ENCODE measurements around the gene ACSL5.

ACSL5 gene

GRCh38 chr10:112333452-112333851 lies 40.5 kb upstream of the ACSL5 start:
- no peak overlapping the region for H2AFZ ChIP-seq (ENCODE audit: low read length)
- no peaks in the 10 kb centered on the region for H3K4me1 ChIP-seq (ENCODE audit: insufficient read depth, low read length, severe bottlenecking)
- no peak overlapping the region for H3K27ac ChIP-seq (ENCODE audit: low read depth, low read length, poor library complexity, severe bottlenecking)
- H3K4me3 ChIP-seq (ENCODE audit: low read depth, low read length, poor library complexity, severe bottlenecking): no peak overlapping the region
- H3F3A ChIP-seq (ENCODE audit: insufficient read depth, low read length): no peaks in the 10 kb centered on the region
- no peaks in the 10 kb centered on the region for H4K20me1 ChIP-seq (ENCODE audit: insufficient read depth, low read length)
- H3K9me2 ChIP-seq (ENCODE audit: low read depth, low read length): no peaks in the 10 kb centered on the region
- no peak overlapping the region for H3K4me2 ChIP-seq (ENCODE audit: low read length)
- no peaks in the 10 kb centered on the region for H3K36me3 ChIP-seq (ENCODE audit: insufficient read depth, low read length)
- no peaks in the 10 kb centered on the region for H3K9me3 ChIP-seq (ENCODE audit: low read length)
- peaks cover 6% of the 10 kb centered on the region; the same call in 1 of the 2 replicates for H3K27me3 ChIP-seq (ENCODE audit: insufficient read depth, low read length)
- H3K9ac ChIP-seq (ENCODE audit: low read length): no peak overlapping the region
- no peak for TF ChIP-seq EZH2 (IDR thresholded peaks at IDR 0.05; ENCODE audit: borderline replicate concordance, low read length)
- TF ChIP-seq CTCF (IDR thresholded peaks at IDR 0.05; ENCODE audit: low read length): no peak
- H3K79me2 ChIP-seq (ENCODE audit: insufficient read depth, low read length): no peaks in the 10 kb centered on the region

GRCh38 chr10:112335111-112335867 lies 38.6 kb upstream of the ACSL5 start:
- Histone ChIP-seq H3K9ac (ENCODE audit: low read length) (no peak overlapping the region), H3K9me2 (ENCODE audit: low read depth, low read length) (no peaks in the 10 kb centered on the region), H3K4me1 (ENCODE audit: insufficient read depth, low read length, severe bottlenecking) (no peaks in the 10 kb centered on the region), H3K27me3 (ENCODE audit: insufficient read depth, low read length) (peaks cover 6% of the 10 kb centered on the region; the same call in 1 of the 2 replicates), H3K9me3 (ENCODE audit: low read length) (no peaks in the 10 kb centered on the region), H3F3A (ENCODE audit: insufficient read depth, low read length) (no peaks in the 10 kb centered on the region), H3K4me3 (ENCODE audit: low read depth, low read length, poor library complexity, severe bottlenecking) (no peak overlapping the region), H2AFZ (ENCODE audit: low read length) (no peak overlapping the region), H3K36me3 (ENCODE audit: insufficient read depth, low read length) (no peaks in the 10 kb centered on the region), H3K79me2 (ENCODE audit: insufficient read depth, low read length) (no peaks in the 10 kb centered on the region), H3K27ac (ENCODE audit: low read depth, low read length, poor library complexity, severe bottlenecking) (no peak overlapping the region), H4K20me1 (ENCODE audit: insufficient read depth, low read length) (no peaks in the 10 kb centered on the region), H3K4me2 (ENCODE audit: low read length) (no peak overlapping the region)
- no peak for TF ChIP-seq CTCF (IDR thresholded peaks at IDR 0.05; ENCODE audit: low read length)

DNA sequence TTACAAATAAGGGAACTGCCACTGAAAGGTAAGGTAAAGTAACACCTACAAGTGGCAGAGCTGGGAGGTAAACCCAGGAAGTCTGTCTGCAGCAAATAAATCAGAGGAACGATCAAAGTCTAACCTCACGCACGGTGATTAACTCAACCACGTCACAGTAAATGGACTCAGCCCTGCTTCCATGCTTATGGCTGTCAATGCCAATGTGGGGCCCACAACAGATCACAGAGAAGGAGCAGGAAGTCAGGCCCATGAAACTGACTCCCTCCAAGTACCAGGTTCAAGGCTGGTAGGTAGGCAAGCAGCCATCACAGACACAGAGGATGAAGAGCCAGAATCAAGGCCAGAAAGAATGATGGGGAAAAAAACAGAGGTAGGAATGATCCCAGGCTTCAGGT lies 38.0 kb upstream of the ACSL5 start:
- no peak overlapping the region for H3K27ac ChIP-seq (ENCODE audit: low read depth, low read length, poor library complexity, severe bottlenecking)
- H4K20me1 ChIP-seq (ENCODE audit: insufficient read depth, low read length): no peaks in the 10 kb centered on the region
- no peaks in the 10 kb centered on the region for H3K9me3 ChIP-seq (ENCODE audit: low read length)
- no peak for TF ChIP-seq CTCF (IDR thresholded peaks at IDR 0.05; ENCODE audit: low read length)
- no peak for TF ChIP-seq EZH2 (IDR thresholded peaks at IDR 0.05; ENCODE audit: borderline replicate concordance, low read length)
- H3F3A ChIP-seq (ENCODE audit: insufficient read depth, low read length): no peaks in the 10 kb centered on the region
- no peaks in the 10 kb centered on the region for H3K79me2 ChIP-seq (ENCODE audit: insufficient read depth, low read length)
- no peak overlapping the region for H3K4me2 ChIP-seq (ENCODE audit: low read length)
- no peaks in the 10 kb centered on the region for H3K4me1 ChIP-seq (ENCODE audit: insufficient read depth, low read length, severe bottlenecking)
- no peak overlapping the region for H3K9ac ChIP-seq (ENCODE audit: low read length)
- no peaks in the 10 kb centered on the region for H3K9me2 ChIP-seq (ENCODE audit: low read depth, low read length)
- H3K4me3 ChIP-seq (ENCODE audit: low read depth, low read length, poor library complexity, severe bottlenecking): no peak overlapping the region
- no peak overlapping the region for H2AFZ ChIP-seq (ENCODE audit: low read length)
- no peaks in the 10 kb centered on the region for H3K36me3 ChIP-seq (ENCODE audit: insufficient read depth, low read length)
- peaks cover 6% of the 10 kb centered on the region; the same call in 1 of the 2 replicates for H3K27me3 ChIP-seq (ENCODE audit: insufficient read depth, low read length)

Measured in OCI-LY1 (cell line).